ENCODE measurements around the gene AWAT2. TPM values are rescaled to one million over a fixed set of nuclear protein-coding genes. Genes with fewer than 3 reads are reported as not detected.

AWAT2 gene
- total RNA-seq, 1 donor from 2014 or later: not detected

- H3K4me2 ChIP-seq: no peak overlapping the region
- no peaks in the 10 kb centered on the region for H3K79me2 ChIP-seq (ENCODE audit: low read depth)
- no peaks in the 10 kb centered on the region for H3K27me3 Mint-ChIP-seq (ENCODE audit: insufficient read depth, low read depth)
- H2AFZ ChIP-seq (replicated peaks): no peak overlapping the region
- H3K27me3 ChIP-seq: no peaks in the 10 kb centered on the region
- H3K4me1 ChIP-seq: no peaks in the 10 kb centered on the region
- H3K27ac ChIP-seq: no peak overlapping the region
- H3K4me3 ChIP-seq: no peak overlapping the region
- DNase-seq (ENCODE audit: low spot score): no peak
- H3K9ac ChIP-seq: no peak overlapping the region
- no peaks in the 10 kb centered on the region for H3K4me1 Mint-ChIP-seq
- H3K9me3 ChIP-seq (ENCODE audit: low read depth): no peaks in the 10 kb centered on the region
- TF ChIP-seq EZH2 (IDR thresholded peaks at IDR 0.05) (no peak), EZH2phosphoT487 (IDR thresholded peaks at IDR 0.05) (no peak), CTCF (IDR thresholded peaks at IDR 0.05) (no peak)
- peaks cover 5% of the 10 kb centered on the region for H3K9me3 Mint-ChIP-seq
- H3F3A ChIP-seq (ENCODE audit: low read depth): no peaks in the 10 kb centered on the region
- H3K4me3 Mint-ChIP-seq: no peak overlapping the region
- no peaks in the 10 kb centered on the region for H4K20me1 ChIP-seq (ENCODE audit: low read depth)
- H3K27ac Mint-ChIP-seq: no peak overlapping the region
- H3K36me3 ChIP-seq: no peaks in the 10 kb centered on the region
- H3K36me3 Mint-ChIP-seq: no peaks in the 10 kb centered on the region
Measured at GRCh38 chrX:69993494-69993893, 56.2 kb downstream of the AWAT2 start.

DNA sequence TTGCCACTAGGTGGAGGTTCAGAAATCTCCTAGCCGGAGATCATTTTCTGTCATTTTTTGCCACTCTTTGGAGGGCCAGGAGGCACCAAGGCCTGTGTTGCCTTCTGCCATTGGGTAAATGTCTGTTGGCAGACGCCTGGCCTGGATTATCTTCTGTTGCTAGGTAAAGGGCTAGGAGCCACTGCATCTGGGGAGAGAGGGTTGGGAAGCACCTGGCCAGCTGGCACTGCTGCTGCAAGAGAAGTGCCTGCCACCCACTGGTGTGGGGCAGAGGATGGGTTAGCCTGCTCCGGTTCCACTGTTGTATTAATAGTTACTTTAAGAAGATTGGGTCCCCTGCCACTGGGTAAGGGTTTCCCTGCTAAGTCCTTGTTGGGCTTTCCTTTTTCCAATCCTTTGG lies 58.1 kb downstream of the AWAT2 start:
- TF ChIP-seq EZH2 (IDR thresholded peaks at IDR 0.05) (no peak), EZH2phosphoT487 (IDR thresholded peaks at IDR 0.05) (no peak), CTCF (IDR thresholded peaks at IDR 0.05) (no peak)
- H2AFZ ChIP-seq (replicated peaks): no peak overlapping the region
- H3K9me3 ChIP-seq (ENCODE audit: low read depth): no peaks in the 10 kb centered on the region
- Mint-ChIP-seq H3K27ac (no peak overlapping the region), H3K27me3 (ENCODE audit: insufficient read depth, low read depth) (no peaks in the 10 kb centered on the region), H3K4me1 (no peaks in the 10 kb centered on the region), H3K9me3 (peaks cover 5% of the 10 kb centered on the region), H3K4me3 (no peak overlapping the region), H3K36me3 (no peaks in the 10 kb centered on the region)
- H3K9ac ChIP-seq: no peak overlapping the region
- no peaks in the 10 kb centered on the region for H3K36me3 ChIP-seq
- no peak overlapping the region for H3K27ac ChIP-seq
- H3K4me2 ChIP-seq: no peak overlapping the region
- no peaks in the 10 kb centered on the region for H4K20me1 ChIP-seq (ENCODE audit: low read depth)
- no peaks in the 10 kb centered on the region for H3K4me1 ChIP-seq
- no peaks in the 10 kb centered on the region for H3K79me2 ChIP-seq (ENCODE audit: low read depth)
- H3K4me3 ChIP-seq: no peak overlapping the region
- no peaks in the 10 kb centered on the region for H3K27me3 ChIP-seq
- no peaks in the 10 kb centered on the region for H3F3A ChIP-seq (ENCODE audit: low read depth)
- DNase-seq (ENCODE audit: low spot score): no peak

Small RNA genes lying within 50 kb of the gene (microRNA-seq; reads per million reads assigned to microRNA genes)
- gene MIR676: 3.8 reads per million, percentile 19 among the genes with 10 or more reads in this experiment

Small RNA genes lying within 50 kb of the gene (small RNA-seq; reads per million reads assigned to genes)
- not detected for gene MIR676

Other genes with a start within 250 kb of the AWAT2 start
- not detected in 2 replicates for gene OTUD6A, start 12.5 kb upstream of the AWAT2 start, total RNA-seq (ENCODE audit: low replicate concordance)
- 54.0 and 56.6 TPM in 2 replicates for gene IGBP1, start 83.5 kb upstream of the AWAT2 start, total RNA-seq (ENCODE audit: low replicate concordance)
- not detected in 2 replicates for gene DGAT2L6, start 127.5 kb upstream of the AWAT2 start, total RNA-seq (ENCODE audit: low replicate concordance)
- gene AWAT1, start 184.7 kb upstream of the AWAT2 start, total RNA-seq (ENCODE audit: low replicate concordance): not detected in 2 replicates
- gene P2RY4, start 210.3 kb upstream of the AWAT2 start, total RNA-seq (ENCODE audit: low replicate concordance): 0.28 TPM in 1 of 2 replicates, not detected in the other
- not detected in 2 replicates for gene ARR3, start 218.4 kb upstream of the AWAT2 start, total RNA-seq (ENCODE audit: low replicate concordance)
- gene RAB41, start 232.2 kb upstream of the AWAT2 start, total RNA-seq (ENCODE audit: low replicate concordance): not detected in 2 replicates
- 27.7 and 34.7 TPM in 2 replicates for gene PDZD11, start 240.0 kb upstream of the AWAT2 start, total RNA-seq (ENCODE audit: low replicate concordance)
- 63.6 and 77.6 TPM in 2 replicates for gene KIF4A, start 240.2 kb upstream of the AWAT2 start, total RNA-seq (ENCODE audit: low replicate concordance)